Measurements from ENCODE around the gene NCAPG2.

Gene NCAPG2, protein sequence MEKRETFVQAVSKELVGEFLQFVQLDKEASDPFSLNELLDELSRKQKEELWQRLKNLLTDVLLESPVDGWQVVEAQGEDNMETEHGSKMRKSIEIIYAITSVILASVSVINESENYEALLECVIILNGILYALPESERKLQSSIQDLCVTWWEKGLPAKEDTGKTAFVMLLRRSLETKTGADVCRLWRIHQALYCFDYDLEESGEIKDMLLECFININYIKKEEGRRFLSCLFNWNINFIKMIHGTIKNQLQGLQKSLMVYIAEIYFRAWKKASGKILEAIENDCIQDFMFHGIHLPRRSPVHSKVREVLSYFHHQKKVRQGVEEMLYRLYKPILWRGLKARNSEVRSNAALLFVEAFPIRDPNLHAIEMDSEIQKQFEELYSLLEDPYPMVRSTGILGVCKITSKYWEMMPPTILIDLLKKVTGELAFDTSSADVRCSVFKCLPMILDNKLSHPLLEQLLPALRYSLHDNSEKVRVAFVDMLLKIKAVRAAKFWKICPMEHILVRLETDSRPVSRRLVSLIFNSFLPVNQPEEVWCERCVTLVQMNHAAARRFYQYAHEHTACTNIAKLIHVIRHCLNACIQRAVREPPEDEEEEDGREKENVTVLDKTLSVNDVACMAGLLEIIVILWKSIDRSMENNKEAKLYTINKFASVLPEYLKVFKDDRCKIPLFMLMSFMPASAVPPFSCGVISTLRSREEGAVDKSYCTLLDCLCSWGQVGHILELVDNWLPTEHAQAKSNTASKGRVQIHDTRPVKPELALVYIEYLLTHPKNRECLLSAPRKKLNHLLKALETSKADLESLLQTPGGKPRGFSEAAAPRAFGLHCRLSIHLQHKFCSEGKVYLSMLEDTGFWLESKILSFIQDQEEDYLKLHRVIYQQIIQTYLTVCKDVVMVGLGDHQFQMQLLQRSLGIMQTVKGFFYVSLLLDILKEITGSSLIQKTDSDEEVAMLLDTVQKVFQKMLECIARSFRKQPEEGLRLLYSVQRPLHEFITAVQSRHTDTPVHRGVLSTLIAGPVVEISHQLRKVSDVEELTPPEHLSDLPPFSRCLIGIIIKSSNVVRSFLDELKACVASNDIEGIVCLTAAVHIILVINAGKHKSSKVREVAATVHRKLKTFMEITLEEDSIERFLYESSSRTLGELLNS

GRCh38 chr7:158704524-158705233 is at the start of gene NCAPG2:
TSS of gene NCAPG2 (minus strand) at chr7:158704804. CDS start at chr7:158701899, 2,905 bp downstream.
- DNase-seq (ENCODE audit: low read depth) = peak; percentile 96
- no peak for TF ChIP-seq CTCF (conservative IDR thresholded peaks at IDR 0.05; ENCODE audit: control insufficient read depth, insufficient read depth, low read depth, low read length)
- H3K4me3 ChIP-seq (ENCODE audit: control insufficient read depth, low read depth, low read length) = peak within 1 kb of the TSS; percentile 91

DNA sequence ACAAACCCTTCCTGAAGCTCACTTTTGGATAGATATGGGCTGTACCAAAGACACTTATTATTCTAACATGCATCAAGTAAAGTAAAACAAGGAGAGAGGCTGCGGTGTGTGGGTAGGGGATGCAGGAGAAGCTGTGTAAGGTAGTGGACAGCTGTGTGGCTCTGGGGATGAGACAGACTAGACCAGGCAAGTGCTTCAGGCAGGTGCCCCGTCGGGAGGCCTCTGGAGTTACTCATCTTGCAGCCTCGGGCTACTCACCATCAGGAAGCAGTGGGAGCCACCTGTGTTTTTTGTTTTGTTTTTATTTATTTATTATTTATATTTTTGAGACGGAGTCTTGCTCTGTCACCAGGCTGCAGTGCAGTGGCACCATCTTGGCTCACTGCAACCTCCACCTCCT is 49.3 kb upstream of the NCAPG2 start:
- no peak for DNase-seq (ENCODE audit: low read depth)
- H3K4me3 ChIP-seq (ENCODE audit: control insufficient read depth, low read depth, low read length) = no peak overlapping the region
- TF ChIP-seq CTCF (conservative IDR thresholded peaks at IDR 0.05; ENCODE audit: control insufficient read depth, insufficient read depth, low read depth, low read length) = no peak

- H3K4me3 ChIP-seq (ENCODE audit: control insufficient read depth, low read depth, low read length) = no peak overlapping the region
- TF ChIP-seq CTCF (conservative IDR thresholded peaks at IDR 0.05; ENCODE audit: control insufficient read depth, insufficient read depth, low read depth, low read length) = no peak
- no peak for DNase-seq (ENCODE audit: low read depth)
These were observed 47.1 kb upstream of the NCAPG2 start for GRCh38 chr7:158751751-158752150.

DNA sequence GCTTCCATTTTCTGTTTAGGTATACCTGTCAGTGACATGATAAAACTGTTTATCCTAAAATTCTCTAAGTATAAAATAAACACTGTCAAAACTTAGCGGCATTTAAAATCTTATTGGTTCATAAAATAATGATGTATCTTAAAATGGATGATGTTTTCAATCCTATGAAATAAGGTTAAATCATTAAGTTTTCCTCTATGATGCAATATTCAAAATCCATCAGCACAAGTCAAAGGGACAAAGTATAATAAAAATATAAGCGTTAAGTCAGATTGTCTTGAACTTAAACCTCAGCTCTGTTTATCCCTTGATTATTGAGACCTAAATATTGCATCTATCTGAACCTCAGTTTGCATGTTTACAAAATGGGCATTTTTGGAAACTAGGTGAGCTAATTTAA is 46.6 kb upstream of the NCAPG2 start:
- TF ChIP-seq CTCF (conservative IDR thresholded peaks at IDR 0.05; ENCODE audit: control insufficient read depth, insufficient read depth, low read depth, low read length) = no peak
- no peak overlapping the region for H3K4me3 ChIP-seq (ENCODE audit: control insufficient read depth, low read depth, low read length)
- DNase-seq (ENCODE audit: low read depth) = no peak

DNA sequence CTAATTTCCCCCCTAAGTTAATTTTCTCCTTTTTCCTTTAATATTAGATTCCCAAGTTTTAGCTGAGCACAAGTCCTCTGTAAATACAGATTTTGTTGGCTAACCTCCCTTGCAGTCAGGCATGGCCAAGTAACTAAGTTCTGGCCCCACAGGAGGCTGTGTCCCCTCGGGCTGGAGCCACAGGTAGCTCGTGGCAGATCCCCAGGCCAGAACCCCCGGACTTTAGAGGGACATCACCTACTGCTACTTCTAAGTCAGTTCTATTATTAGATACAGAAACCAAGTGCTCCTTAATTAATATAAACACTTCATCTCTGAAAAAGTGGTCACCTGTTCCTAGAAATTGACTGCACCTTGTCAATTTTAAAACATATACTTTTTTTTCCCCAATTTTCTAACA is 46.1 kb upstream of the NCAPG2 start:
- TF ChIP-seq CTCF (conservative IDR thresholded peaks at IDR 0.05; ENCODE audit: control insufficient read depth, insufficient read depth, low read depth, low read length) = no peak
- no peak for DNase-seq (ENCODE audit: low read depth)
- no peak overlapping the region for H3K4me3 ChIP-seq (ENCODE audit: control insufficient read depth, low read depth, low read length)

GRCh38 chr7:158749396-158749795 is 44.8 kb upstream of the NCAPG2 start:
- no peak overlapping the region for H3K4me3 ChIP-seq (ENCODE audit: control insufficient read depth, low read depth, low read length)
- TF ChIP-seq CTCF (conservative IDR thresholded peaks at IDR 0.05; ENCODE audit: control insufficient read depth, insufficient read depth, low read depth, low read length) = no peak
- no peak for DNase-seq (ENCODE audit: low read depth)
